ENCODE data around the gene RPL23. TPM values are rescaled to one million over a fixed set of nuclear protein-coding genes. Genes with fewer than 3 reads are reported as not detected.

RPL23 gene
- total and polyA plus RNA-seq, 9 of the 15 experiments (the other 6 are each of a cell fraction or from before 2014, with no cell fraction given), result 1,745 to 3,667 (median 3,096) TPM

- TF ChIP-seq ZBTB40 (IDR thresholded peaks at IDR 0.05) (peak; percentile 80), ZBTB40 (CRISPR knock-in tag; IDR thresholded peaks at IDR 0.05) (no peak), ZNF175 (CRISPR knock-in tag; IDR thresholded peaks at IDR 0.05; ENCODE audit: low read depth) (peak; percentile 29; the same call in 1 of the 2 replicates), STAT5A (IDR thresholded peaks at IDR 0.05; ENCODE audit: borderline replicate concordance, low read length) (peak; percentile 7; the same call in 1 of the 2 replicates), PCBP1 (IDR thresholded peaks at IDR 0.05; ENCODE audit: low read depth, low read length, poor library complexity, severe bottlenecking) (no peak), ZFX (CRISPR knock-in tag; IDR thresholded peaks at IDR 0.05) (peak; percentile 82), SAP30 (IDR thresholded peaks at IDR 0.05; ENCODE audit: borderline replicate concordance, insufficient read depth, low read depth, low read length, poor library complexity, severe bottlenecking) (peak; percentile 80), HIVEP1 (CRISPR knock-in tag; IDR thresholded peaks at IDR 0.05) (no peak), CBX2 (IDR thresholded peaks at IDR 0.05; ENCODE audit: insufficient read depth, low read length, poor library complexity, severe bottlenecking) (no peak), ZNF644 (tag; IDR thresholded peaks at IDR 0.05; ENCODE audit: low read depth) (peak; percentile 77; the same call in 1 of the 2 replicates), CEBPB (tag; IDR thresholded peaks at IDR 0.05) (peak; percentile 99), JUN (IDR thresholded peaks at IDR 0.05; ENCODE audit: borderline replicate concordance, low read depth, low read length) (0 out of 2 replicates have a peak, but pooled peaks have one; percentile 26), JUN (CRISPR knock-in tag; IDR thresholded peaks at IDR 0.05; ENCODE audit: borderline replicate concordance) (no peak), FOXO4 (CRISPR knock-in tag; IDR thresholded peaks at IDR 0.05) (no peak), HDAC3 (IDR thresholded peaks at IDR 0.05; ENCODE audit: borderline replicate concordance, partially characterized antibody) (peak; percentile 56)
Observed at GRCh38 chr17:38853292-38854219, at the start of gene RPL23 (continued).
